OCI-LY1 (cell line): ENCODE measurements around the gene DEPDC5.

Source experiments
- CTCF ChIP-seq: fragments of 200-600 bp; sonication (generic), shearing (Covaris generic); IDR thresholded peaks from 2 replicates; pipeline ENCODE4 v1.5.1; 2017; ENCODE audit warnings: mild to moderate bottlenecking, antibody characterized with exemption, low read length, moderate library complexity, mixed read lengths
- EZH2 ChIP-seq: fragments of 200-600 bp; sonication (generic), shearing (Covaris generic); IDR thresholded peaks from 2 replicates; pipeline ENCODE4 v1.8.0; 2017; ENCODE audit warnings: borderline replicate concordance, mixed run types, mild to moderate bottlenecking, antibody characterized with exemption, low read length, moderate library complexity, mixed read lengths

DNA sequence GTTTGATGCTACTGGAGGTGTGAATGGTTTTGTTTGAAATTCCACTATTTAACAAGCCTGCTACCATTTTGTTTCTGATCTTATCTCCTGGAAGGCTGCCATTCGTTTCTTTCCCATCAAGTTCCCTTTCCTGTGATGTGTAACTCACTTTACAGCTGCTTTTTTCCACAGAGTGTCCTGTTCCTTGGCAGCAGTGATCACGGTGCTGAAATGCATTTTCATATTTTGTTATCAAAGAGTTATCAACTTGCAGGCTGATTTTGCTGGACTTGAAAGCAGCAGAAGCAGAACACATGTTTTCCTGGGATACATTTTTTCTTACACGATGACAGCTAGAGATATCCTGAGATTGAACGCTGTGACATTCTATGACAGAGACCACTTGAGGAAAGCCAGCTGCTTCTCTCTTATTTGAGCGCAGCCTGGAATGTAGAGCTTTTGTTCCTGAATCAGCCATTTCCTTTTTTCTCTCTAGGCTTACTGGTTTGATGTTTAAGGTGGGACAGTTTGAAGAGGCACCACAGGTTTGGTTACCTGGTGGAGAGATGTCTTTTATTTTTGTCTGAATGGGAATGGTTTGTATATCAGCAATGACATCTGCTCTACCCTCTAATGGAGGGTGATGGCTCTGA, 38.6 kb upstream of the DEPDC5 start:
- no peak for TF ChIP-seq CTCF
- TF ChIP-seq EZH2: no peak
